IPS DF 4.7 (cell line): Measurements from ENCODE around the gene HAUS7.
"Not testable (repeated sequence)": the region's sequence is repeated elsewhere in the genome, so short reads cannot be mapped to it uniquely, and the experiment has no call there.

Experiments
- DNase-seq: peaks from one replicate; pipeline ENCODE4 v3.0.0-alpha.2; 2013; ENCODE audit warnings: low spot score; ENCODE audit errors: extremely low read depth

The HAUS7 gene

DNA sequence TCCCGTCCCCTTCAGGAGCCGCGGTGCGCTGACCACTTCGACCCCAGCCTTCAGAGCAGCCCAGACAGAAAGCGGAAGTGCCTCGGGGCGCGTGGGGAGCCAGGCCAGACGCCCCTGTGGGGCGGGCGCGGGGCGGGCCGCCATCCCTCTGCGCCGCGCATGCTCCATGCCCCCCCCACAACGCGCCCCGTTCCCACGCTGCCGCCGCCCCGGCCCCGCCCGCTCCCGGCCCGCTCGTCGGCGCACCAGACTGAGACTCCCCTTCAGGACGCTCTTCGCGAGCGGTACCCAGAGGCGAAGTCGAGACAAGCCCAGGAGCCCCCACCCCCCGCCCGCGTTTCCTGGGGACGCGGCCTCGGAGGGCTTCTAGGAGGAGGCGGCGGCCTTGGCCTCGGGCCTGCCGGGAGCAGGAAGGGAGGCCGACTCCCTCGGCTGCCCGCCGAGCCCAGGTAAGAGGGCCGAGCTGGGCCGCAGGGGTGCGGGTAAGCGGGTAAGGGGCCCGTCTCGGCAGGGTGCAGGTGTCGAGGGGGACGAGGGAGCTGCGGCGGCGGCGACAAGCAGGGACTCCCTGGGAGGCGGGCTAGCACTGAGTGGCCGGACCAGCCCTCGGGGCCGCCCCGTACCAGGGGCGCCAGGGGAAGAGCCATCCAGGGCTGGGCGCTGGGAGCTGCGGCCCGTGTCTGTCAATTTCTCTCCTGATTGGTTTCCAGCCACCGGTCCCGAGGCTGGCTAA is 59.0 kb downstream of the HAUS7 start, which contains the start of gene ZFP92:
Gene ZFP92 (plus strand): TSS at position 218 of the 733 bp plus-strand sequence. CDS start 6,851 bp downstream, outside the sequence.
- DNase-seq = no peak

DNA sequence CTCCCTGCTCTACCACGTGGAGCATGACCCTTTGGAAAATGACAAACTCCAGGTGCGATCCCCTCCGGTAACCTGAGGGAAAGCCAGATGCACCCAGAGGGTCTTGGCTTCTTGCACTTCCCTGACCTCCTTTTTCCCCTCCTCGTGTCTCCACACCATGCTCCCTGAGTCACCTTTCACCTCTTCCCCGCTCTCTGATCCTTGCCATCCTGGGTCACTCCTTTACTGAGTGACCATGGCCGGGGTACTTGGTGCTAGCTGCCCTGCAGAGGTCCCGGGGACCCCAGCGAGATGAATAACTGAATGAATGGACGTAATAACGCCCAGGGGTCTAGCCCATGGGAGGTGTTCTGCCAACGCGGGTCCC is 59.5 kb downstream of the HAUS7 start:
- no peak for DNase-seq

DNA sequence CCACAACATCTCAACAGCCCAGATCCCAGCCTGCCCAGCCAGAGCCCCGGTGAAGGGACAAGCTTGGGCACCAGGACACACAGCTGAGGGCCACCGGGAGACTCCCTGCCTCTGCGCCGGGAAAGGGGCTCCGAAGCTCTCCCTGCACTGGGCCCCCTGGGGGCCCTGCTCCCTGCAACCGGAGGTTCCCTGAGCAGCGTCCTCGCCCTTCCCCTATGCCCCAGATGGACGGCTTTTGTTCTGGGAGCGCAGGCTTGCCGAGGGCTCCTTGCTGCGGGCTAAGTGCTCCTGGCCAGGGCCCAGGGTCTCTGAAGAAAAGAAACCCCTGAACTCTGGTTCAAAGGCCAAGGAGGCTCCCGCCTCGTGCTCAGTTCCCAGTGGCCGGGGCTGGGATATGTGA is 60.0 kb downstream of the HAUS7 start:
- no peak for DNase-seq

DNA sequence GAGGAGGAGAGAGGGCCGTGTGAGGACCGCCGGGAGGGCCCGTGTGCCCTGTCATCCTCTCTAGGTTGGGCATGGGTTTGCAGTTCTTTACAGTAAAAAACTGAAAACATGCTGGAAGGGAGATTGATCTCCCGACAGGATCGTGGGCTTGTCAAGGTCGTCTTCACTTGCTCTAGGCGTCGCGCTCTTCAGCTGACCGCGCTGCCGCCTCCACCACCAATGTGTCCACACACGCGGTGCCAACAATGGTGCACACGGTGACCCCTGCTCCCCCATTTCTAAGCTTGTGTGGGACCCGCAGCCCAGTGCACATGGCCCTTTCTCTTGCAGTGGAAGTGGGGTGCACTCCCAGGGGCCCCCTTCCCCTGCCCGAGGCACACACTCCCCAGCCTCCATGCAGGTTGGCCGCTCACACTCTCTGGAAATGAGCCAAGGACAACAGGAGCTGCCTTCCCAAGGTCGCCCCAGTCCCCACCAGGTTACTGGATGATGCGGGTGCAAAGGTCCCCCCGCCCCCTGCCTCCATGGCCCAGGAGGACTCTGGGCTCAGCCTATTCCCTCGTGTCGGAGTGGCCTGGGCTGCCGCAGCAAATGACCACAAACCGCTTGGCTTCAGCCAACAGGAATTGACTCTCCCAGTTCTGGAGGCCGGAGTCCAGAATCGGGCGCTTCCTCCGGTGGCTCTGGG is 60.8 kb downstream of the HAUS7 start:
- DNase-seq = no peak

DNA sequence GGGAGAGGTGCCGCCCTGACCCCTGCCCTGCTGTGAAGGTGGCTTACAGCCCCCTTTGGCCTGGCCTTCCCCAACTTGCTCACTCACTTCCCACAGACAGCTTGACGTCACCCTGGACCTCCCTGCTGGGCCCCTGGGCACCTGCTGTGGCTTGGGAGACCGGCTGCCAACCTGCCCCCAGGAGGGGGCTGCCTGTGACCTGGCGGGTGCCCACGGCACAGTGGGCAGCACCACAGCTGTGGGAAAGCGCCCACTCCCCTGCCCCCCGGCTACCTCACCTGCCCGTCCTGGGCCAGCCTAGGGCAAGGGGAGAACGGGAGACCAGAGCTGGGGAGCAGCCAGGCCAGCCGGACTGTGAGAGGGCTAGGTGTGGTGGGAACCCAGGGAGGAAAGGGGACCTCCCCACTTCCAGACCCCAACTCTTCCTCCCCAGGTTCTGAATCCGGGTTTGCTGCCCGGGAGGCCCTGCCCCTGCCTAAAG is 61.5 kb downstream of the HAUS7 start:
- DNase-seq = no peak

DNA sequence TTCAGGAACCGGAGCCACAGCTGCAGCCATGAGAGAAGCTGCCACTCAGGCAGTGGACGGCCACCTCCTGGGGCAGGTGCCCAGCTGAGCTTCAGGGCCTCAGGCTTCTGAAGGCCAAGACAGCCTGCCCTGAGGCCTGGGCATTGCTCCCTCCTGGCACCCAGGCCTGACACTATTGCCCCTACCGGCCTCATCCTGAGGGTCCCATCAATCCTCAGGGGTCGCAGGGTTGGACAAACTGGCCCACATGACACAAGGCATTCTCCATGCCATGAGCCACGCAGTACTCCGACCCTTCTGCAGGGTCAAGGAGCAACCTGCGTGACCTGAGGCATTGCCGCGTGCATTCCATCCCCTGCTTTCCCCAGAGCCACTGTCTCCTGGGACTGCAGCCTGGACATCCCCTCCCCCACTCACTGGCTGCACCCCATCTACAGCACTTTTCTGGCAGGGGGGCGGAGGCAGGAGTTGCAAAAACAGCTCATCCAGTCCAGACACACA is 62.1 kb downstream of the HAUS7 start:
- DNase-seq = no peak

DNA sequence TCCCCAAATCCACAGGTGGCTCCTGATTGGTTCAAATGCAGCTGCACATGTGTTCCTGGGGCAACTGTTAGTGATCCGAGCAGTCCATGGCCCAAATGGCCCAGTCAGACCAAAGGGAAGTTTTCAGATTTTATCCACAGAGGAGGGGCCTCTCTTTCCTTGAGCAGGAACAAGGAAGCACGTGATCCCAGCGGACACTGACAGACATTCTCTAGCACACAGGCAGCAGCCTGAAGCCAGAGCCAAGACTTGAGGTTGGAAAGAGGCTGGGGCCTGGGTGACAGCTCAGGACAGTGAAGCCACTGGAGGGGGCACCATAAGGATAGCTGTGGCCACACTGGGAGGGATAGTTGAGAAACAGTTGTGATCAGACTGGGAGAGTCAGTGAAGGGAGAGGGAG is 62.6 kb downstream of the HAUS7 start:
- no peak for DNase-seq

DNA sequence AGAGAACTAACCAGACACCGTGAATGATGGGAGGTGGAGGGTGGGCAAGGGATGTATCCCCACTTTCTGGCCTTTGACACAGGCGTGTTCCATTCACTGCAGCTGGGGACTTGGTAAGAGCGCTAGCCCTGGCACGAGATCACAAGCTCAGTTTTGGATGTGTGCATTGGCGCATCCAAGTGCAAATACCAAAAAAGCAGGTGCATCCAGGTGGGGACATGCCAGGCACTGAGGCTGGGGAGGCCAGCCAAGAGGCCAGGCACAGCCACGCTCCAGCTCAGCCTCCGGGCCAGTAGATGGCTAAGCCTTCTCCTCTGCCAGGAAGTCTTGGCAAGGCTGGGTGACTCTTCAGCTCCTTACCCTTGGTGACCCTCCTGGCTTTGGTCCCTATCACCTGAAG is 63.5 kb downstream of the HAUS7 start:
- no peak for DNase-seq

DNA sequence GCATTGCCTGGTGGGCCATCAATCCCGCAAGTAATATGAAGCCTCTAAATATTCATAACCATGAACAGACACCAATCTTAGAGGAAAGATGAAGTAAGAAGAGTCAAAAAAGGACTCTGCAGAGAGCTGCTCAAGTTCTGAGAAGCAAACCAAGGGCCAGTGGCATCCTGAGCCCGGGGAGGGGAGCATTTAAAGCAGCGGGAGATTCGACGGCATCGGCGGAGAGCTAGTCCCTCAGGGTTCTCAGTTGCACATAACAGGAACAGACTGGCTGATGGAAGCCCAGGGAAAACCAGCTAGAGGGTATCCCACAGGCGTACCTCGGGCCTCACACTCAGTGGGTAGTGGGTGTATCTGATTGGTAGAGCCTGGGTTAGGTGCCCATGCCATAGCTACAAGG is 64.4 kb downstream of the HAUS7 start:
- DNase-seq = no peak

DNA sequence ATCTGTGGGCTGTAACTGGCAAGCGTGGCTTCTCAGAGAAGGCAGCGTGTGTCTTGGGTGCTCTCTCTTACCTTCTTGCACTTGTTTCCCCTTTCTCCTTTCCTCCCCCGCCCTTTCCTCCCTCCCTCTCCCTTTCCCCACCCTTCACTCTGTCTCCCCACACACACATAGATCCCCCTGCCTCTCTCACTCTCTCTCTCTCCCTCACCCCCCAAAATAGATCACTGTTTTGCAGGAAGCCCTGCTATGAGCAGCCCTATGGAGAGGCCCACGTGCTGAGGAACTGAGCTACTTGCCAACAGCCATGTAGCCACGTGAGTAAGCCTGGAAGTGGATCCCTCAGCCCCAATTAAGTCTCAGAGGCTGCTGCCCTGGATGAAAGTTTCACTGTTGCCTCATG is 65.0 kb downstream of the HAUS7 start:
- no peak for DNase-seq

DNA sequence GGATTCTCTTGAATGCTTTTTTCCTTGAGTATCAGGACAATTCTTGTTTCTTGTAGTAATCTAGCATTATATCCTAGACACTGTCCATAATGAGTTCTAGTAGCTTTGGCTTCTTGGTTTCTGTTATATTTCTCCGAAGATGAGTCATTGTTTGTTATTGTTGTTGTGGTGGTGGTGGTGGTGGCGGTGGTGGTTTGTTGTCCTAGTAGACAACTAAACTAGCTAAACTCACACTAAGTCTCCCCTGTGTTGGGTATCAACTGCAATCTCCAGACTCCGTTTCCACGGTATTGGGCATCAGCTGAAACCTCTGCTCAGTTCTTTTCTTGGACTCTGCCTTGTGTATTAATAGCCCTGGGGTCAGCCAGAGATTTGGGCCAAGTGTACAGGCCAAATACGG is 66.0 kb downstream of the HAUS7 start:
- not testable (repeated sequence) for DNase-seq

DNA sequence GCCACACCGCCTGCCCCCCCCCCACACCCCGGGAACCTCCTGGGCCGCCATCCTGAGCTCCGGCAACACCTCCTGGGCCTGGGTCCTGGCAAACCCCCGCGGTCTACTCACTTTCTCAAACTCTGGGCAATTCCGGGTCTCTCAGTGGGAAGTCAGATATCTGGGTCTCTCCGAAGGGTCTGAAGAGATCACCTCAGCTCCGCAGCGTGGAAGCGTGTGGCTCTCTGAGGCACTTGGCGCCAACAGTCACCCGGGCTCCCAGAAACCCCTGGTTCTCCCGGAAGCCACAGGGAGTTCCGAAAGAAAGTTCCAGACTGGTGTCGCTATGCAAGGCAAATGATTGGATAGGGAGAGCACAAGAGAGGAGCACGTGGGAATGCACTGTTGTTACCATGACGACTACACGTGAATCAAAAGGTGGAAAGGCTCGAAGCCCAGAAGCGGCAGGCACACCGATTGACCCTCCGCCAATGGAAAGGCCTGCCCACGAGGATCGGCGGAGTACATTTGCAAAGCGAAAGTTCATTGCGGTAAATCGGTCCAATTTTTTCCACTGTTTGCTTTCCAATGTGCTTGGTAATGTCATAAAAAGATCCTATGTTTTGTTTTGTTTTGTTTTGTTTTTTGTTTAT is 69.1 kb downstream of the HAUS7 start, which contains the start of gene PNMA6E:
Gene PNMA6E (minus strand): TSS at position 218 of the 632 bp plus-strand sequence. CDS start 2,501 bp downstream, outside the sequence.
- DNase-seq = no peak

DNA sequence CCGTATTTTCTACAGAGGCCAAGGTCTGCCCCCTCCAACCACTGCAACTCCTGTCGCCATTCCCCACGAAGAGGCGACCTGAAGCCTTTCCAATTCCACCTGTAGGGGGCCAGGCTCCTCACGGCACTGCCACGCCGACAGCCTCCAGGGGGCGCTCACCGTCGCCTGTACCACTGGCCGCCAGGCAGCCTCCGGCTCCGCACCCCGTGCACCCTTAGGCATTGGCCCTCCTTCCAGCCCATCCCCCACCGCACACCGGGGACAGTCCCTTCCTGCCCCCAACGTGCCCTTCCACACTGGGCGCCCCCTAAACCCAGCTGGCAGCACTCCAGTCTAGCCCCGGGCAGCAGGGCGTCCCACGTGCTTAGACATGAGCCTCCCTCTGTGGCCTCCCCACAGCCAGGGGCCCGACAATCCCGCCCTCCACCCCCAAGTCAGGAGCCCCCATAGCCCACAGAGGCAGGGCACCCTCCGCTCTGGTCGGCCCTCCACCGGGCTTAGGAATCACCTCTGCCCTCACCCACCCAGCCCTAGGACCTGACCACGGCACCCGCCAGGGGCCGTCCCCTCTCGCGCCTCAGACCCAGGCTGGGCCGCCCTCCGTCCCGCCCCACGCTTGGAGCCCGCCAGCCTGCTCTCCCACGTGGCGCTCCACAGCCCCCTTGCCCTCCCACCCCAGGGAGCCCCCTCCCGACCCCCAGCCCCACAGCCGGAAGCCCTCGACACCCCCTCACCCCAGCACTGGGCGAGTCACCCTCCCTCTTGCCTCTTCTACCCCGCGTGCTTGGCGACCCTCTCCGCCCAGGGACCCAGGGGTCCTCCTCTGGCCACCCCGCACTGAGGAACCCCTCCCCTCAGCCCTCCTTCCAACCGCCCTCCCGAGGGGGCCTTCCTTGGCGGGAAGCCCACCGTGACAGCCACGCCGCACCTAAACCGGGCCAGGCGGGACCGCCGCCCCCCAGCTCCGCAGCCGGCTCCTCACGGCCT is 69.9 kb downstream of the HAUS7 start:
- DNase-seq = no peak

DNA sequence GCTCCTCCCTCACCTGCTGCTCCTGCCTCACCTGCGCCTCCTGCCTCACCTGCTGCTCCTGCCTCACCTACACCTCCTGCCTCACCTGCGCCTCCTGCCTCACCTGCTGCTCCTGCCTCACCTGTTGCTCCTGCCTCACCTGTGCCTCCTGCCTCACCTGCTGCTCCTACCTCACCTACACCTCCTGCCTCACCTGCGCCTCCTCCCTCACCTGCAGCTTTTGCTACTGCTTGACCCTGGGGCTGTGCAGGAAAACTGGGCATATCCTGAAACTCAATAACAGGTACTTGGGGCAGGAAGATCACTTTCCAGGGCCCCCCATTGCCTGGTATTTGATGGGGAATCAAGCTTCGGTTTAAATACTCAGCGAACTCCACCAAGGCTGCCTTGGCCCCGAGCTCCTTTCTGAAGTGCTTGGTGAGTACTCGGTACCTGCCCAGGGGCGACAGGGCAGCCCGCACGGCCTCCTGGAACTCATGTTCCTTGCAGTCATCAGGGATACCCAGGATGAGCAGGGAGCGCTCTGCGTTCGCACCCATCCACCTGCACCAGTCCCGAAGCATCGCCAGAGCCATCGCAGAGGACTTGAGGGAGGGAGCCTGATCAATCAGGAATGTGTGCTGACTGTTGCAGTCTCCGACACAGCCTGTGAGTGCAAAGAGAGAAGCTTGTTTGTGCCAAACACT is 72.0 kb downstream of the HAUS7 start:
- no peak for DNase-seq
